OCI-LY3 (cell line): ENCODE results near the gene MAP3K10.

Experiments
- EZH2phosphoT487 ChIP-seq: fragments of 200-600 bp; shearing (Covaris generic); IDR thresholded peaks from 2 replicates; pipeline ENCODE4 v1.6.1; 2018; ENCODE audit warnings: antibody characterized with exemption, mixed run types, low read depth
- TF ChIP-seq, protein P1 (sequence below): fragments of 200-600, 300-600 bp; sonication (generic); IDR thresholded peaks from 2 replicates; pipeline ENCODE4 v1.5.1; 2014; ENCODE audit warnings: antibody characterized with exemption, low read length, low read depth

DNA sequence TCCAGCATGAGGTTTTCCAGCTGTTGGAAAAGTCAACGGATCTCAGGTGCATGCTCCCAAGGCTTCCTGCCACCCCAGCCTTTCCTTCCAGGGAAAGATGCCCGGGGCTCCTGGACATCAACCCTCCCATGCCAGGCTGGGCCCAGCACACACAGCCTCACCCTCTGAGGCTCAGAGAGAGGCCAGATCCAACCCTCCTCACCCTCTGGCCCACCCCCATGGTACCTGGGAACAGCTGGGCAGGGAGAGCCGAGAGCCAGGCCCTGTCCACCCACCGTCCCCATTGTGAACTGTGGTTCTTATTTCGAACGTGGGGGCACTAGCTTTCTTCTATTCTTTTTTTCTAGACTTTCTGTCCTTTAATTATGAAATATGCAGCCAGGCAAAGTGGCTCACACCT, 45.1 kb downstream of the MAP3K10 start:
- TF ChIP-seq, protein P1, sequence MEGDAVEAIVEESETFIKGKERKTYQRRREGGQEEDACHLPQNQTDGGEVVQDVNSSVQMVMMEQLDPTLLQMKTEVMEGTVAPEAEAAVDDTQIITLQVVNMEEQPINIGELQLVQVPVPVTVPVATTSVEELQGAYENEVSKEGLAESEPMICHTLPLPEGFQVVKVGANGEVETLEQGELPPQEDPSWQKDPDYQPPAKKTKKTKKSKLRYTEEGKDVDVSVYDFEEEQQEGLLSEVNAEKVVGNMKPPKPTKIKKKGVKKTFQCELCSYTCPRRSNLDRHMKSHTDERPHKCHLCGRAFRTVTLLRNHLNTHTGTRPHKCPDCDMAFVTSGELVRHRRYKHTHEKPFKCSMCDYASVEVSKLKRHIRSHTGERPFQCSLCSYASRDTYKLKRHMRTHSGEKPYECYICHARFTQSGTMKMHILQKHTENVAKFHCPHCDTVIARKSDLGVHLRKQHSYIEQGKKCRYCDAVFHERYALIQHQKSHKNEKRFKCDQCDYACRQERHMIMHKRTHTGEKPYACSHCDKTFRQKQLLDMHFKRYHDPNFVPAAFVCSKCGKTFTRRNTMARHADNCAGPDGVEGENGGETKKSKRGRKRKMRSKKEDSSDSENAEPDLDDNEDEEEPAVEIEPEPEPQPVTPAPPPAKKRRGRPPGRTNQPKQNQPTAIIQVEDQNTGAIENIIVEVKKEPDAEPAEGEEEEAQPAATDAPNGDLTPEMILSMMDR, result no peak
- TF ChIP-seq EZH2phosphoT487, result no peak
